H9 (cell line): ENCODE results near the gene ZSWIM6. TPM values are rescaled to one million over a fixed set of nuclear protein-coding genes. Genes with fewer than 3 reads are reported as not detected.
A peak's percentile ranks its signal among the peaks of the same experiment; 100 is the strongest.

Experiments used
- DNase-seq: peaks from one replicate; pipeline ENCODE4 v3.0.0-alpha.2; 2017
- H2AFZ ChIP-seq: one replicate; pipeline ENCODE4 v1.6.1; 2013; ENCODE audit warnings: mild to moderate bottlenecking, low read length, control low read depth, moderate library complexity
- H2AK5ac ChIP-seq: 2 replicates; pipeline ENCODE4 v1.6.1; 2013; ENCODE audit warnings: low read length, control low read depth, mixed read lengths; ENCODE audit not compliant: insufficient read length
- H2BK120ac ChIP-seq: one replicate; pipeline ENCODE4 v1.6.1; 2013; ENCODE audit warnings: low read depth, mild to moderate bottlenecking, low read length, control low read depth, inconsistent platforms; ENCODE audit not compliant: poor library complexity, severe bottlenecking
- H2BK12ac ChIP-seq: 2 replicates; pipeline ENCODE4 v1.6.1; 2013; ENCODE audit warnings: low read length, control low read depth, mixed read lengths, low read depth; ENCODE audit not compliant: insufficient read length
- H2BK15ac ChIP-seq: 2 replicates; pipeline ENCODE4 v1.6.1; 2013; ENCODE audit warnings: low read depth, low read length, control low read depth
- H2BK20ac ChIP-seq: one replicate; pipeline ENCODE4 v1.6.1; 2013; ENCODE audit warnings: low read depth, mild to moderate bottlenecking, low read length, control low read depth, inconsistent platforms; ENCODE audit not compliant: poor library complexity, severe bottlenecking
- H2BK5ac ChIP-seq: 2 replicates; pipeline ENCODE4 v1.6.1; 2013; ENCODE audit warnings: low read length, control low read depth, mixed read lengths; ENCODE audit not compliant: insufficient read length
- H3K14ac ChIP-seq: 2 replicates; pipeline ENCODE4 v1.6.1; 2013; ENCODE audit warnings: low read length, control low read depth; ENCODE audit not compliant: insufficient read depth
- H3K18ac ChIP-seq: 2 replicates; pipeline ENCODE4 v1.6.1; 2013; ENCODE audit warnings: low read depth, mild to moderate bottlenecking, mixed read lengths, low read length, control low read depth; ENCODE audit not compliant: insufficient read length
- H3K23ac ChIP-seq: 2 replicates; pipeline ENCODE4 v1.6.1; 2013; ENCODE audit warnings: low read length, control low read depth, mixed read lengths, low read depth; ENCODE audit not compliant: insufficient read length
- H3K23me2 ChIP-seq: 2 replicates; pipeline ENCODE4 v1.6.1; 2013; ENCODE audit warnings: low read depth, mild to moderate bottlenecking, mixed read lengths, low read length, control low read depth; ENCODE audit not compliant: insufficient read length, poor library complexity, severe bottlenecking
- H3K27ac ChIP-seq: 2 replicates; pipeline ENCODE4 v1.5.1; 2013; ENCODE audit warnings: low read length, control low read depth, mixed read lengths, low read depth; ENCODE audit not compliant: insufficient read length
- H3K27me3 ChIP-seq: 2 replicates; pipeline ENCODE4 v1.6.1; 2013; ENCODE audit warnings: low read length, control low read depth, inconsistent platforms; ENCODE audit not compliant: insufficient read depth
- H3K4ac ChIP-seq: 2 replicates; pipeline ENCODE4 v1.6.1; 2013; ENCODE audit warnings: low read depth, mild to moderate bottlenecking, control low read depth, inconsistent platforms, low read length, moderate library complexity
- H3K4me1 ChIP-seq: 2 replicates; pipeline ENCODE4 v1.6.1; 2013; ENCODE audit warnings: low read length, control low read depth, inconsistent platforms; ENCODE audit not compliant: insufficient read depth
- H3K4me2 ChIP-seq: 2 replicates; pipeline ENCODE4 v1.6.1; 2013; ENCODE audit warnings: low read length, control low read depth, mixed read lengths; ENCODE audit not compliant: insufficient read length, insufficient read depth
- H3K56ac ChIP-seq: 2 replicates; pipeline ENCODE4 v1.6.1; 2013; ENCODE audit warnings: low read depth, mild to moderate bottlenecking, mixed read lengths, low read length, control low read depth; ENCODE audit not compliant: insufficient read length
- H3K79me1 ChIP-seq: 2 replicates; pipeline ENCODE4 v1.6.1; 2013; ENCODE audit warnings: low read depth, mild to moderate bottlenecking, moderate library complexity, low read length, control low read depth, inconsistent platforms; ENCODE audit not compliant: insufficient read depth, poor library complexity, severe bottlenecking
- H3K79me2 ChIP-seq: 2 replicates; pipeline ENCODE4 v1.6.1; 2013; ENCODE audit warnings: low read length, control low read depth, inconsistent platforms; ENCODE audit not compliant: insufficient read depth
- H3K9ac ChIP-seq: 2 replicates; pipeline ENCODE4 v1.6.1; 2013; ENCODE audit warnings: low read length, control low read depth, mixed read lengths; ENCODE audit not compliant: insufficient read length; ENCODE audit errors: extremely low read depth
- H3K9me3 ChIP-seq: one replicate; pipeline ENCODE4 v1.6.1; 2013; ENCODE audit warnings: low read depth, low read length, inconsistent platforms; ENCODE audit not compliant: control insufficient read depth
- H3T11ph ChIP-seq: one replicate; pipeline ENCODE4 v1.6.1; 2013; ENCODE audit warnings: mild to moderate bottlenecking, low read length, control low read depth, inconsistent platforms
- H4K20me1 ChIP-seq: one replicate; pipeline ENCODE4 v1.6.1; 2013; ENCODE audit not compliant: control insufficient read depth, insufficient read length, insufficient read depth
- H4K5ac ChIP-seq: 2 replicates; pipeline ENCODE4 v1.6.1; 2013; ENCODE audit warnings: low read depth, mild to moderate bottlenecking, mixed read lengths, low read length, control low read depth; ENCODE audit not compliant: insufficient read length
- H4K8ac ChIP-seq: replicated peaks from 2 replicates; pipeline ENCODE4 v1.6.1; 2013; ENCODE audit warnings: low read length, control low read depth, mixed read lengths, low read depth; ENCODE audit not compliant: insufficient read length
- H4K91ac ChIP-seq: 2 replicates; pipeline ENCODE4 v1.6.1; 2013; ENCODE audit warnings: low read depth, mild to moderate bottlenecking, moderate library complexity, mixed read lengths, low read length, control low read depth; ENCODE audit not compliant: insufficient read length
- H3K27ac Mint-ChIP-seq, 3 experiments: 2 replicates in 2 of 3; 3 replicates in 1 of 3; pipeline ENCODE4 v1.8.0; 2020 to 2021; ENCODE audit warnings: mixed read lengths in 3 of 3, mild to moderate bottlenecking in 1 of 3, moderate library complexity in 1 of 3
- H3K27me3 Mint-ChIP-seq: 2 replicates; pipeline ENCODE4 v1.8.0; 2021; ENCODE audit warnings: low read depth, mild to moderate bottlenecking, moderate library complexity, mixed read lengths
- H3K36me3 Mint-ChIP-seq, 3 experiments: 2 replicates in 2 of 3; 3 replicates in 1 of 3; pipeline ENCODE4 v1.8.0; 2020 to 2021; ENCODE audit warnings: low read depth in 3 of 3, mixed read lengths in 3 of 3; ENCODE audit not compliant: insufficient read depth in 1 of 3
- H3K4me1 Mint-ChIP-seq, 2 experiments: 2 replicates each; pipeline ENCODE4 v1.8.0; 2020; ENCODE audit warnings: mixed read lengths in 2 of 2
- H3K4me3 Mint-ChIP-seq, 2 experiments: 2 replicates in 1 of 2; 3 replicates in 1 of 2; pipeline ENCODE4 v1.8.0; 2020 to 2021; ENCODE audit warnings: mild to moderate bottlenecking in 2 of 2, mixed read lengths in 2 of 2, moderate library complexity in 1 of 2
- H3K9me3 Mint-ChIP-seq, 2 experiments: 2 replicates in 1 of 2; 3 replicates in 1 of 2; pipeline ENCODE4 v1.8.0; 2020; ENCODE audit warnings: mild to moderate bottlenecking in 2 of 2, mixed read lengths in 2 of 2, moderate library complexity in 1 of 2
- WGBS: extraction: QIAGEN DNeasy Blood & Tissue Kit; methylation state at CpG from one replicate; pipeline ENCODE4 v1.1.7; 2013; ENCODE audit warnings: missing lambda C conversion rate, low lambda C conversion rate, mixed read lengths; ENCODE audit not compliant: insufficient read length; ENCODE audit errors: extremely low coverage; 5-methylcytosine and 5-hydroxymethylcytosine counted together
- total RNA-seq: library from RNA; stranded (reverse); gene quantifications from 2 replicates; pipeline ENCODE4 v1.2.1, GENCODE V29; 2021
- TF ChIP-seq, protein P1 (sequence below): fragments of 200-600 bp; sonication (generic); conservative IDR thresholded peaks from 3 replicates; pipeline ENCODE4 v1.8.0; 2021; ENCODE audit warnings: antibody characterized with exemption, mild to moderate bottlenecking

ZSWIM6 gene
- total RNA-seq, 1 experiment from 2014 or later, result 11.5 TPM

DNA sequence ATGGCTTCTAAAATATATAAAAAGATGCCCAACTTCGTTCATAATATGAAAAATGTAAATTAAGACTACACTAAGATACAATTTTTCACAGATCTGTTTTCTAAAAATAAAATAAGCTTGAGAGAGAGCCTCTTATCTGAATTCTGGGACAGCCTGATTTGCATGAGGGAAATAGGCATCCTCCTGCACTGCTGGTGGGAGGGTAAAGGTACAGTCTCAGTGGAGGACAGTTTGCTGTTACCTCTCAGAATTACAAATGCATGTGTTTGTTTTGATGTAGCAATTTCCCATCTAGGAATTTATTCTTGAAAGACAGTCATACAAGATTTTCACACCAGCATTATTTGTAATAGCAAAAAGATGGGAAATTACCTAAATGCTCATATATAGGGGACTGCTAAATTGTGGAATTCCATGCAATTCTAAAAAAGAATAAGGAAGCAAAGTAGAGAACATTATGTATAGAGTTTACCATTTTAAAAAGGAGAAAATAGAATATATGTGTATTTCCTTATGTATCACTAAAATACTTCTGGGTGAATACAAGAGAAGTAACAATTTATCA is 75.7 kb downstream of the ZSWIM6 start:
- no peak overlapping the region for H2BK15ac ChIP-seq
- no peaks in the 10 kb centered on the region for H4K20me1 ChIP-seq
- H3K79me2 ChIP-seq, result no peaks in the 10 kb centered on the region; the same call in 1 of the 2 replicates
- no peak overlapping the region for H4K91ac ChIP-seq
- Mint-ChIP-seq H3K36me3 (no peaks in the 10 kb centered on the region), H3K4me3 (peak overlapping the region; percentile 79 to 86), H3K27me3 (no peaks in the 10 kb centered on the region), H3K4me1 (peaks cover 54 to 56% of the 10 kb centered on the region in 2 experiments), H3K27ac (peak overlapping the region; percentile 29 to 98 (median 44); a peak in 3 of 7 replicates), H3K9me3 (no peaks in the 10 kb centered on the region)
- no peaks in the 10 kb centered on the region for H3K23me2 ChIP-seq
- H3K23ac ChIP-seq, result no peak overlapping the region
- no peak overlapping the region for H3K9ac ChIP-seq
- peaks cover 3% of the 10 kb centered on the region for H3K79me1 ChIP-seq
- H3K56ac ChIP-seq, result no peak overlapping the region
- H3K14ac ChIP-seq, result no peak overlapping the region
- no peak overlapping the region for H3T11ph ChIP-seq
- no peak overlapping the region for H2AK5ac ChIP-seq
- H3K4me2 ChIP-seq, result peak overlapping the region; percentile 71
- H2BK120ac ChIP-seq, result no peak overlapping the region
- H2BK12ac ChIP-seq, result no peak overlapping the region
- no peak overlapping the region for H3K18ac ChIP-seq
- no peak overlapping the region for H4K8ac ChIP-seq
- no peak overlapping the region for H3K4ac ChIP-seq
- WGBS, result no CpG with 5 or more reads among the region's 1 CpG
- H3K9me3 ChIP-seq, result no peaks in the 10 kb centered on the region
- no peak overlapping the region for H2BK5ac ChIP-seq
- H4K5ac ChIP-seq, result no peak overlapping the region
- peaks cover 2% of the 10 kb centered on the region for H3K4me1 ChIP-seq
- H3K27me3 ChIP-seq, result no peaks in the 10 kb centered on the region
- no peak overlapping the region for H2BK20ac ChIP-seq
- no peak overlapping the region for H3K27ac ChIP-seq
- DNase-seq, result no peak
- TF ChIP-seq, protein P1, sequence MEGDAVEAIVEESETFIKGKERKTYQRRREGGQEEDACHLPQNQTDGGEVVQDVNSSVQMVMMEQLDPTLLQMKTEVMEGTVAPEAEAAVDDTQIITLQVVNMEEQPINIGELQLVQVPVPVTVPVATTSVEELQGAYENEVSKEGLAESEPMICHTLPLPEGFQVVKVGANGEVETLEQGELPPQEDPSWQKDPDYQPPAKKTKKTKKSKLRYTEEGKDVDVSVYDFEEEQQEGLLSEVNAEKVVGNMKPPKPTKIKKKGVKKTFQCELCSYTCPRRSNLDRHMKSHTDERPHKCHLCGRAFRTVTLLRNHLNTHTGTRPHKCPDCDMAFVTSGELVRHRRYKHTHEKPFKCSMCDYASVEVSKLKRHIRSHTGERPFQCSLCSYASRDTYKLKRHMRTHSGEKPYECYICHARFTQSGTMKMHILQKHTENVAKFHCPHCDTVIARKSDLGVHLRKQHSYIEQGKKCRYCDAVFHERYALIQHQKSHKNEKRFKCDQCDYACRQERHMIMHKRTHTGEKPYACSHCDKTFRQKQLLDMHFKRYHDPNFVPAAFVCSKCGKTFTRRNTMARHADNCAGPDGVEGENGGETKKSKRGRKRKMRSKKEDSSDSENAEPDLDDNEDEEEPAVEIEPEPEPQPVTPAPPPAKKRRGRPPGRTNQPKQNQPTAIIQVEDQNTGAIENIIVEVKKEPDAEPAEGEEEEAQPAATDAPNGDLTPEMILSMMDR, result no peak
- H2AFZ ChIP-seq, result no peak overlapping the region
